GM19468 (cell line): ENCODE measurements around the gene FPR1.

ENCODE experiments used
- ATAC-seq: cut with Tn5 transposase; IDR thresholded peaks from one replicate; pipeline ENCODE4 v1.9.1; 2021; ENCODE audit warnings: mild to moderate bottlenecking, moderate library complexity, moderate number of reproducible peaks; ENCODE audit not compliant: unreplicated experiment; ENCODE audit errors: extremely low read depth

The FPR1 gene

GRCh38 chr19:51751655-51752054 lies at the start of gene FPR1:
Gene FPR1, minus strand, starts transcription at chr19:51751878. Its CDS starts 4,884 bp downstream, at chr19:51746994.
- ATAC-seq = no peak

GRCh38 chr19:51800473-51801244 lies 49.0 kb upstream of the FPR1 start:
- ATAC-seq = no peak

- ATAC-seq = no peak
Observed at GRCh38 chr19:51799774-51800472, 48.2 kb upstream of the FPR1 start.

- ATAC-seq = no peak
Observed at GRCh38 chr19:51799034-51799773, 47.5 kb upstream of the FPR1 start.

GRCh38 chr19:51798062-51798461 lies 46.4 kb upstream of the FPR1 start:
- ATAC-seq = no peak

GRCh38 chr19:51797480-51797879 lies 45.8 kb upstream of the FPR1 start:
- ATAC-seq = no peak

GRCh38 chr19:51796195-51796679 lies 44.6 kb upstream of the FPR1 start:
- no peak for ATAC-seq

GRCh38 chr19:51794885-51795490 lies 43.3 kb upstream of the FPR1 start, which contains the start of gene FPR3:
Gene FPR3, plus strand, starts transcription at chr19:51795157. Its CDS starts 28,592 bp downstream, at chr19:51823749.
- ATAC-seq = no peak

GRCh38 chr19:51793994-51794393 lies 42.3 kb upstream of the FPR1 start:
- ATAC-seq = no peak

- no peak for ATAC-seq
Observed at GRCh38 chr19:51792932-51793331, 41.3 kb upstream of the FPR1 start.

- ATAC-seq = no peak
Observed at GRCh38 chr19:51789061-51789795, 37.5 kb upstream of the FPR1 start.

GRCh38 chr19:51788029-51788428 lies 36.4 kb upstream of the FPR1 start:
- ATAC-seq = no peak

- no peak for ATAC-seq
Observed at GRCh38 chr19:51786646-51787494, 35.2 kb upstream of the FPR1 start.

GRCh38 chr19:51784922-51785690 lies 33.4 kb upstream of the FPR1 start:
- ATAC-seq = no peak

- no peak for ATAC-seq
Observed at GRCh38 chr19:51784109-51784785, 32.6 kb upstream of the FPR1 start.

GRCh38 chr19:51783372-51783771 lies 31.7 kb upstream of the FPR1 start:
- ATAC-seq = no peak

- no peak for ATAC-seq
Observed at GRCh38 chr19:51781999-51782398, 30.3 kb upstream of the FPR1 start.
